ENCODE data around the gene KRT80. TPM values are rescaled to one million over a fixed set of nuclear protein-coding genes. Genes with fewer than 3 reads are reported as not detected.

KRT80 gene
- polyA plus RNA-seq, 1 experiment, result 2.1 TPM

DNA sequence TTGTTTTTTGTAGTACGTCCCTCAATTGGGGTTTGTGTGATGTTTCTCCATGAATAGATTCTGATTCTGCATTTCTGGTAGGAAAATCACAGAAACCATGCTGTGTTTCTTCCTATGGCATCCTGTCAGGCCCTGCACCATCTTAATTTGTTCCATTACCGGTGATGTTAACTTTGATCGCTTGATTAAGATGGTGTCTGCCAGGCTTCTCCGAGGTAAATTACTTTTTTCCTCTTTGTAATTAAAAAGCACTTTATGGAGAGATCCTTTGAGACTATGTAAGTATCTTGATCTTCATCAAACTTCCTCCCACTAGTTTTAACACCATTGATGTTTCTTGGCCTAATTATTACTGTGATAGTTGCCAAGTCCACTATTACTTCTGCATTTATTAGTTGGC lies 26.2 kb upstream of the KRT80 start:
- POLR2A ChIA-PET, result no interaction called here
- TF ChIP-seq CTCF (IDR thresholded peaks at IDR 0.05; ENCODE audit: low read depth, low read length), result no peak
- no peak overlapping the region for H3K27ac ChIP-seq (ENCODE audit: low read depth, low read length)
- DNase-seq (ENCODE audit: low read depth, low spot score), result no peak
- H3K4me3 ChIP-seq (ENCODE audit: low read depth, low read length), result no peak overlapping the region
- CTCF ChIA-PET, result interaction anchor here (0.7 to 1.1 kb wide), 3 partner anchors 13 to 61 kb away, joined by 4 read pairs; no protein-coding TSS in a partner anchor
- H3K9me3 ChIP-seq (ENCODE audit: control insufficient read depth, insufficient read depth, low read length), result no peaks in the 10 kb centered on the region
- no peaks in the 10 kb centered on the region for H3K27me3 ChIP-seq (ENCODE audit: control insufficient read depth, insufficient read depth, low read length)

DNA sequence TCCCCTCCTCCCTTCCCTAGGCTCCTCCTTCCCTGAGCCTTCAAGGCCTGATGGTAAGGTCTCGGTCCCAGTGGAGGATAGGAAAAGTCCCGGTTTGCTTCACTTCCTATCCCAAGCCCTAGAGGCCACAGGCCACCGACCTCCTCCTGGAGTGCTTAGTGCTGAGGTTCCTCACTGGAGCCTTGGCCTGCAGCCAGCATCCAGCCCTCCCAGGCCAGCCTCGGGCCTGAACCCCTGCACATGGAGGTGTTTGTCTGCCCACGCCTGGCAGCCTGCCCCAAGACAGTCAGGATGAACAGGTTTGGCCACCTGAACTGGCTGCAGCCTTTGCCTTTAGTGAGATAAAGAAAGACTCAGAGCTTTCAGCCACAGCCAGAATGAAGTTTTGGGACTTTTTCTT lies 25.4 kb upstream of the KRT80 start:
- TF ChIP-seq CTCF (IDR thresholded peaks at IDR 0.05; ENCODE audit: low read depth, low read length), result no peak
- no peak for DNase-seq (ENCODE audit: low read depth, low spot score)
- Histone ChIP-seq H3K27me3 (ENCODE audit: control insufficient read depth, insufficient read depth, low read length) (no peaks in the 10 kb centered on the region), H3K4me3 (ENCODE audit: low read depth, low read length) (no peak overlapping the region), H3K9me3 (ENCODE audit: control insufficient read depth, insufficient read depth, low read length) (no peaks in the 10 kb centered on the region), H3K27ac (ENCODE audit: low read depth, low read length) (no peak overlapping the region)
- CTCF ChIA-PET, result interaction anchor here (1.0 kb wide), 1 partner anchor 62 kb away, joined by 4 read pairs; no protein-coding TSS in a partner anchor
- POLR2A ChIA-PET, result no interaction called here

GRCh38 chr12:52216807-52217206 lies 25.0 kb upstream of the KRT80 start:
- no peak overlapping the region for H3K27ac ChIP-seq (ENCODE audit: low read depth, low read length)
- DNase-seq (ENCODE audit: low read depth, low spot score), result no peak
- no peak overlapping the region for H3K4me3 ChIP-seq (ENCODE audit: low read depth, low read length)
- no peaks in the 10 kb centered on the region for H3K27me3 ChIP-seq (ENCODE audit: control insufficient read depth, insufficient read depth, low read length)
- ChIA-PET POLR2A (interaction anchor here (0.6 kb wide), 1 partner anchor 681 kb away, joined by 3 read pairs; no protein-coding TSS in a partner anchor), CTCF (interaction anchor here (0.6 to 6.5 kb wide), 4 partner anchors 58 to 148 kb away, joined by 3 to 50 read pairs (median 14); no protein-coding TSS in a partner anchor)
- no peaks in the 10 kb centered on the region for H3K9me3 ChIP-seq (ENCODE audit: control insufficient read depth, insufficient read depth, low read length)
- TF ChIP-seq CTCF (IDR thresholded peaks at IDR 0.05; ENCODE audit: low read depth, low read length), result no peak

- no peak for DNase-seq (ENCODE audit: low read depth, low spot score)
- CTCF ChIA-PET, result interaction anchor here (0.6 to 6.5 kb wide), 6 partner anchors 41 to 654 kb away, joined by 3 to 50 read pairs (median 4); no protein-coding TSS in a partner anchor
- no peak overlapping the region for H3K27ac ChIP-seq (ENCODE audit: low read depth, low read length)
These were observed 24.3 kb upstream of the KRT80 start for GRCh38 chr12:52216100-52216499.

More at GRCh38 chr12:52216100-52216499, 24.3 kb upstream of the KRT80 start:
- H3K4me3 ChIP-seq (ENCODE audit: low read depth, low read length), result no peak overlapping the region
- H3K9me3 ChIP-seq (ENCODE audit: control insufficient read depth, insufficient read depth, low read length), result no peaks in the 10 kb centered on the region
- POLR2A ChIA-PET, result interaction anchor here (0.6 kb wide), 1 partner anchor 682 kb away, joined by 3 read pairs; no protein-coding TSS in a partner anchor
- TF ChIP-seq CTCF (IDR thresholded peaks at IDR 0.05; ENCODE audit: low read depth, low read length), result no peak
- no peaks in the 10 kb centered on the region for H3K27me3 ChIP-seq (ENCODE audit: control insufficient read depth, insufficient read depth, low read length)
